Large intestine (tissue), 3 donors: ENCODE data around the gene YTHDF1. TPM values are rescaled to one million over a fixed set of nuclear protein-coding genes. Genes with fewer than 3 reads are reported as not detected.

Experiments
- DNase-seq, 2 donors: peaks; one replicate each; pipeline versions ENCODE4 v3.0.0 to v3.0.0-alpha.2; 2013
- H3K27ac ChIP-seq: one replicate; pipeline ENCODE4 v1.5.1; 2013; ENCODE audit warnings: low read length
- H3K27me3 ChIP-seq: 2 replicates; pipeline ENCODE4 v1.6.1; 2013; ENCODE audit warnings: low read length; ENCODE audit not compliant: control insufficient read depth, insufficient read depth
- H3K36me3 ChIP-seq: 2 replicates; pipeline ENCODE4 v1.6.1; 2013; ENCODE audit warnings: low read length; ENCODE audit not compliant: control insufficient read depth, insufficient read depth
- H3K4me1 ChIP-seq: one replicate; pipeline ENCODE4 v1.6.1; 2013; ENCODE audit warnings: low read length; ENCODE audit not compliant: control insufficient read depth, insufficient read depth
- H3K4me3 ChIP-seq: one replicate; pipeline ENCODE4 v1.5.1; 2013; ENCODE audit warnings: low read length
- H3K9me3 ChIP-seq: one replicate; pipeline ENCODE4 v1.6.1; 2013; ENCODE audit warnings: mild to moderate bottlenecking, low read depth, low read length, moderate library complexity; ENCODE audit not compliant: control insufficient read depth
- WGBS: methylation state at CpG from one replicate; pipeline ENCODE4 v1.1.5; 2013; ENCODE audit warnings: low lambda C conversion rate; ENCODE audit not compliant: insufficient coverage; 5-methylcytosine and 5-hydroxymethylcytosine counted together
- polyA plus RNA-seq: library from polyadenylated mRNA; unstranded; fragments of 120-200 nt; gene quantifications from one replicate; pipeline ENCODE4 v1.2.1, GENCODE V29; 2013

YTHDF1 gene
- polyA plus RNA-seq, 1 donor, result 35.4 TPM

GRCh38 chr20:63219866-63220521 lies 4.1 kb upstream of the YTHDF1 start:
- WGBS, result no CpG with 5 or more reads among the region's 25 CpGs
- no peak for DNase-seq
- Histone ChIP-seq H3K9me3 (no peaks in the 10 kb centered on the region), H3K4me1 (peaks cover 8% of the 10 kb centered on the region), H3K27ac (no peak overlapping the region), H3K36me3 (no peaks in the 10 kb centered on the region), H3K4me3 (no peak overlapping the region), H3K27me3 (no peaks in the 10 kb centered on the region)

- no peak overlapping the region for H3K4me3 ChIP-seq
- no CpG with 5 or more reads among the region's 8 CpGs for WGBS
- H3K36me3 ChIP-seq, result peaks cover 4% of the 10 kb centered on the region
- H3K4me1 ChIP-seq, result peaks cover 13% of the 10 kb centered on the region
- no peaks in the 10 kb centered on the region for H3K9me3 ChIP-seq
- H3K27me3 ChIP-seq, result no peaks in the 10 kb centered on the region
- no peak overlapping the region for H3K27ac ChIP-seq
- DNase-seq, result no peak
Measured at GRCh38 chr20:63219447-63219821, 3.5 kb upstream of the YTHDF1 start.

- peaks cover 9% of the 10 kb centered on the region for H3K36me3 ChIP-seq
- H3K4me3 ChIP-seq, result no peak overlapping the region
- H3K4me1 ChIP-seq, result peaks cover 18% of the 10 kb centered on the region
- H3K27ac ChIP-seq, result no peak overlapping the region
- H3K9me3 ChIP-seq, result no peaks in the 10 kb centered on the region
- WGBS, result 100% methylated on average over 1 of the region's 13 CpGs
- no peak for DNase-seq
- H3K27me3 ChIP-seq, result no peaks in the 10 kb centered on the region
Measured at GRCh38 chr20:63218701-63219446, 2.9 kb upstream of the YTHDF1 start.

- peaks cover 18% of the 10 kb centered on the region for H3K4me1 ChIP-seq
- DNase-seq, result no peak
- WGBS, result no CpG with 5 or more reads among the region's 7 CpGs
Measured at GRCh38 chr20:63217706-63218105, 1.8 kb upstream of the YTHDF1 start.

GRCh38 chr20:63216849-63217471 lies 1.0 kb upstream of the YTHDF1 start:
- no peak for DNase-seq
- Histone ChIP-seq H3K4me3 (peak overlapping the region; percentile 55), H3K36me3 (peaks cover 26% of the 10 kb centered on the region), H3K27ac (peak overlapping the region; percentile 86), H3K4me1 (peaks cover 18% of the 10 kb centered on the region), H3K27me3 (no peaks in the 10 kb centered on the region), H3K9me3 (no peaks in the 10 kb centered on the region)
- 100% methylated on average over 1 of the region's 13 CpGs for WGBS

More at GRCh38 chr20:63217706-63218105, 1.8 kb upstream of the YTHDF1 start:
- no peak overlapping the region for H3K27ac ChIP-seq
- no peak overlapping the region for H3K4me3 ChIP-seq
- H3K36me3 ChIP-seq, result peaks cover 18% of the 10 kb centered on the region
- no peaks in the 10 kb centered on the region for H3K9me3 ChIP-seq
- no peaks in the 10 kb centered on the region for H3K27me3 ChIP-seq

GRCh38 chr20:63215101-63216040 lies 560 bp downstream of the YTHDF1 start:
- Histone ChIP-seq H3K27ac (peak overlapping the region; percentile 51), H3K4me1 (peaks cover 18% of the 10 kb centered on the region), H3K9me3 (no peaks in the 10 kb centered on the region), H3K4me3 (peak overlapping the region; percentile 81), H3K27me3 (no peaks in the 10 kb centered on the region), H3K36me3 (peaks cover 32% of the 10 kb centered on the region)
- WGBS, result no CpG with 5 or more reads among the region's 81 CpGs
- peak in 1 of 2 donors; percentile 39 for DNase-seq

- no peak for DNase-seq
- WGBS, result 14% methylated on average over 1 of the region's 6 CpGs
- H3K9me3 ChIP-seq, result no peaks in the 10 kb centered on the region
- peaks cover 18% of the 10 kb centered on the region for H3K4me1 ChIP-seq
- peaks cover 40% of the 10 kb centered on the region for H3K36me3 ChIP-seq
- H3K27me3 ChIP-seq, result no peaks in the 10 kb centered on the region
- H3K4me3 ChIP-seq, result peak overlapping the region; percentile 81
- H3K27ac ChIP-seq, result peak overlapping the region; percentile 51
Measured at GRCh38 chr20:63214514-63214913, 1.4 kb downstream of the YTHDF1 start.

GRCh38 chr20:63212792-63213191 lies 3.1 kb downstream of the YTHDF1 start:
- Histone ChIP-seq H3K9me3 (no peaks in the 10 kb centered on the region), H3K27me3 (no peaks in the 10 kb centered on the region), H3K4me3 (no peak overlapping the region), H3K27ac (no peak overlapping the region), H3K4me1 (peaks cover 18% of the 10 kb centered on the region), H3K36me3 (peaks cover 52% of the 10 kb centered on the region)
- WGBS, result no CpG with 5 or more reads among the region's 5 CpGs
- no peak for DNase-seq

GRCh38 chr20:63212393-63212730 lies 3.6 kb downstream of the YTHDF1 start:
- Histone ChIP-seq H3K9me3 (no peaks in the 10 kb centered on the region), H3K36me3 (peaks cover 55% of the 10 kb centered on the region), H3K4me1 (peaks cover 18% of the 10 kb centered on the region), H3K27ac (no peak overlapping the region), H3K4me3 (no peak overlapping the region), H3K27me3 (no peaks in the 10 kb centered on the region)
- no peak for DNase-seq
- no CpG with 5 or more reads among the region's 5 CpGs for WGBS
